ENCODE data around the gene CAPN5. TPM values are rescaled to one million over a fixed set of nuclear protein-coding genes. Genes with fewer than 3 reads are reported as not detected.
A peak's percentile ranks its signal among the peaks of the same experiment; 100 is the strongest.

The CAPN5 gene
- polyA plus RNA-seq, 2 of the 4 experiments (the other 2 are of a cell fraction) = 9.4 to 12.9 TPM

DNA sequence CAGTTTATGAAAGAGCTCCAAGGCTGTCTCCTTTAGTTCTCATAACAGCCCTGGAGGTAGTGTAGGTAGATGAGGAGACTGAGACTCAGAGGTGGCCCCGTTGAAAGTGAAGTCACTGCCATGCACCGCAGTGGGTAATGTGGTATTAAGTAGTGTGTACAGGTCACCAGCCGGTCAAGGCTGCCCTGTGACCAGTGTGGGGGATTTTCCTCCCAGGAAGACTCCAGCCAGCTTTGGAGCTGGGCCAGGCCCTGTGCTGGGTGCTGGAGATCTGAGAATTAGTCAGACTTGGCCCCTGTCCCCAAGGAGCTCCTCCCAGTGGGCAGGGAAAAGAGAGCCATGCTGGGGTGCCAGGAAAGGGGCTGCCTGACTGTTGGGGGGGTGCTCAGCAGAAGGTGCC, 41.2 kb downstream of the CAPN5 start:
- H3K27ac ChIP-seq = peak overlapping the region; percentile 69 to 83
- H3K9me3 ChIP-seq = no peaks in the 10 kb centered on the region
- peak overlapping the region; percentile 88 for H3K4me2 ChIP-seq
- no peak for TF ChIP-seq TFCP2L1 (CRISPR knock-in tag; IDR thresholded peaks at IDR 0.05)
- peak; percentile 43; the same call in 1 of the 2 replicates for TF ChIP-seq GATA3 (IDR thresholded peaks at IDR 0.05; ENCODE audit: borderline replicate concordance)
- CTCF ChIA-PET = interaction anchor here (1.0 to 23.6 kb wide), 5 partner anchors 16 to 406 kb away, joined by 3 to 290 read pairs (median 7); partner anchors contain the start of gene CAPN5
- peaks cover 58% of the 10 kb centered on the region for H3K4me1 ChIP-seq
- POLR2A ChIA-PET = interaction anchor here (0.7 kb wide), 1 partner anchor 60 kb away, joined by 6 read pairs; no protein-coding TSS in a partner anchor
- 6% methylated on average over 3 of the region's 3 CpGs for WGBS (ENCODE audit: missing lambda C conversion rate)
- FAIRE-seq (no peak), DNase-seq (ENCODE audit: low read depth in 1 of 2, low spot score in 1 of 2) (peak; percentile 43 to 73), ATAC-seq (peak; percentile 46 to 76)
- H3K4me3 ChIP-seq = no peak overlapping the region

DNA sequence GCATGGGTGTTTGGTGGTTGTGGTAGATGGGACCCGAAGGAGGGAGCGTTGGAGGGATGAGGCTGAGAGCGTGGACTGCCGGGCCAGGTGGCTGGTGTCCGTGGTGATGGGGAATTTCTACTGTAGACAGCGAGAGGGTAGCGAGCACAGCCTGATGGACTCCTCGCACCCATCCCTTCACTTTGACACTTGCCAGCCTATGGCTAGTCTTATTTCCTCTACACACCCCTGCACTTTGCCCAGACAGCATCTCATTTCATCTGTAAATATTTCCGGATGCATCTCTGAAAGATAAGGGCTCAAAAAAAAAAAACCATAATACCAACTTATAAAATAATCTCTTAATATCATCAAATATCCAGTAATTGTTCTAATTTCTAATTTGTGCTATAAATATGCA, 41.7 kb downstream of the CAPN5 start:
- WGBS (ENCODE audit: missing lambda C conversion rate) = 73% methylated on average over 9 of the region's 9 CpGs
- H3K4me1 ChIP-seq = peaks cover 62% of the 10 kb centered on the region
- H3K9me3 ChIP-seq = no peaks in the 10 kb centered on the region
- ATAC-seq (no peak; a peak in 2 of 6 replicates), DNase-seq (ENCODE audit: low read depth in 1 of 2, low spot score in 1 of 2) (no peak), FAIRE-seq (no peak)
- CTCF ChIA-PET = interaction anchor here (2.0 to 23.6 kb wide), 2 partner anchors 17 to 61 kb away, joined by 14 to 290 read pairs; no protein-coding TSS in a partner anchor
- POLR2A ChIA-PET = interaction anchor here (0.7 kb wide), 1 partner anchor 61 kb away, joined by 6 read pairs; no protein-coding TSS in a partner anchor
- H3K4me3 ChIP-seq = no peak overlapping the region
- TF ChIP-seq MYC (IDR thresholded peaks at IDR 0.05; ENCODE audit: borderline replicate concordance, low read length) = no peak
- TF ChIP-seq, protein P1, sequence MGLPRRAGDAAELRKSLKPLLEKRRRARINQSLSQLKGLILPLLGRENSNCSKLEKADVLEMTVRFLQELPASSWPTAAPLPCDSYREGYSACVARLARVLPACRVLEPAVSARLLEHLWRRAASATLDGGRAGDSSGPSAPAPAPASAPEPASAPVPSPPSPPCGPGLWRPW (IDR thresholded peaks at IDR 0.05) = no peak
- TF ChIP-seq ZNF302 (CRISPR knock-in tag; IDR thresholded peaks at IDR 0.05) = no peak
- peak overlapping the region; percentile 88 for H3K4me2 ChIP-seq
- H3K27ac ChIP-seq = peak overlapping the region; percentile 41 to 83; a peak in 5 of 6 replicates

DNA sequence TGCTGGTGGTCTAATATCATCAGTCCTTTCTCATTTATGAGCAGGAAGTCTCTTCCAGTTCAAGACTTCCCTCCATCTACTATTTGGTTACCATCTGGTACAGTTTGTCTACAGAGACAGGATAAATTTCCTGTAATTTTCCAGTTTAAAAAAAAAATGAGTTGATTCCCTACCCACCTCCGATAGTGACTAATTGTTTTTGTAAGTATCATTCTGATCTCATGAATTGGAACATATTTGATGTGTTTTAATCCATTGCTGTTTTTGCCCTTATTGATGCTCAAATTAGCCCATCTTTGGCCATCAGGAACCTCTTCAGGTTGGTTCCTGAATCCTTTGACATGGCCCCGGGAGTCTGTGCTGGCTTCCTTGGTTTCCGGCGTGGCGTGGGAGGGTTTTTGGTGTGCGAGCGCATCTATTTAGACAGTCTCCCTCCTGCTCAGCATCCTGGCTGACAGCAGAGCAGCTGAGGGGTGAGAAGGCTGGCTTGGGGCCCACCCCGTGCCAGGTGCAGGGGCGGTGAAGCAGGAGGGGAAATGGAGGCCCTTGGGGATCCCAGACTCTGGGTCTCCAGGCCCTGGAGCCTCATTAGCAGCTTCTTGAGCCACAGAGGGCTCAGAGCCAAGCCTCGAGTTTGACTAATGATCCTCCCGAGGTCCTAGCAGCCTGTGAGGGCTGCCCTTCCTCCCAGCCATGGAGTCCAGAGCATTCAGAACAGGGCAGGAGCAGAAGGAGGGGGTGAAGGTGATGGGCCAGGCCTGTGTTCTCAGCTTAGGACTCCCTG, 42.7 kb downstream of the CAPN5 start:
- Histone ChIP-seq H3K27ac (peak overlapping the region; percentile 16 to 83; a peak in 4 of 6 replicates), H3K4me2 (peak overlapping the region; percentile 22), H3K4me3 (no peak overlapping the region), H3K4me1 (peaks cover 62% of the 10 kb centered on the region), H3K9me3 (no peaks in the 10 kb centered on the region)
- CTCF ChIA-PET = interaction anchor here (0.7 to 23.6 kb wide), 5 partner anchors 18 to 361 kb away, joined by 3 to 290 read pairs (median 41); partner anchors contain the start of gene MYO7A
- ATAC-seq (no peak), DNase-seq (ENCODE audit: low read depth in 1 of 2, low spot score in 1 of 2) (no peak), FAIRE-seq (no peak)
- 84% methylated on average over 11 of the region's 11 CpGs for WGBS (ENCODE audit: missing lambda C conversion rate)
- TF ChIP-seq, protein P1 (IDR thresholded peaks at IDR 0.05) = no peak
- TF ChIP-seq HOXB13 (CRISPR knock-in tag; IDR thresholded peaks at IDR 0.05; ENCODE audit: low read depth) = no peak
- TF ChIP-seq POLR2A (IDR thresholded peaks at IDR 0.05; ENCODE audit: low read length) = no peak
- no peak for TF ChIP-seq MYC (IDR thresholded peaks at IDR 0.05; ENCODE audit: borderline replicate concordance, low read length)
- no peak for TF ChIP-seq POLR2AphosphoS2 (conservative IDR thresholded peaks at IDR 0.05; ENCODE audit: low read length)
- TF ChIP-seq FOXS1 (CRISPR knock-in tag; IDR thresholded peaks at IDR 0.05) = no peak
- TF ChIP-seq RAD21 (conservative IDR thresholded peaks at IDR 0.05 in 1 of 2, IDR thresholded peaks at IDR 0.05 in 1 of 2) = no peak
- TF ChIP-seq, protein P2, sequence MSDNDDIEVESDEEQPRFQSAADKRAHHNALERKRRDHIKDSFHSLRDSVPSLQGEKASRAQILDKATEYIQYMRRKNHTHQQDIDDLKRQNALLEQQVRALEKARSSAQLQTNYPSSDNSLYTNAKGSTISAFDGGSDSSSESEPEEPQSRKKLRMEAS (IDR thresholded peaks at IDR 0.05) = no peak
- TF ChIP-seq HOXB5 (CRISPR knock-in tag; IDR thresholded peaks at IDR 0.05) = no peak
- TF ChIP-seq, protein P3, sequence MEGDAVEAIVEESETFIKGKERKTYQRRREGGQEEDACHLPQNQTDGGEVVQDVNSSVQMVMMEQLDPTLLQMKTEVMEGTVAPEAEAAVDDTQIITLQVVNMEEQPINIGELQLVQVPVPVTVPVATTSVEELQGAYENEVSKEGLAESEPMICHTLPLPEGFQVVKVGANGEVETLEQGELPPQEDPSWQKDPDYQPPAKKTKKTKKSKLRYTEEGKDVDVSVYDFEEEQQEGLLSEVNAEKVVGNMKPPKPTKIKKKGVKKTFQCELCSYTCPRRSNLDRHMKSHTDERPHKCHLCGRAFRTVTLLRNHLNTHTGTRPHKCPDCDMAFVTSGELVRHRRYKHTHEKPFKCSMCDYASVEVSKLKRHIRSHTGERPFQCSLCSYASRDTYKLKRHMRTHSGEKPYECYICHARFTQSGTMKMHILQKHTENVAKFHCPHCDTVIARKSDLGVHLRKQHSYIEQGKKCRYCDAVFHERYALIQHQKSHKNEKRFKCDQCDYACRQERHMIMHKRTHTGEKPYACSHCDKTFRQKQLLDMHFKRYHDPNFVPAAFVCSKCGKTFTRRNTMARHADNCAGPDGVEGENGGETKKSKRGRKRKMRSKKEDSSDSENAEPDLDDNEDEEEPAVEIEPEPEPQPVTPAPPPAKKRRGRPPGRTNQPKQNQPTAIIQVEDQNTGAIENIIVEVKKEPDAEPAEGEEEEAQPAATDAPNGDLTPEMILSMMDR (IDR thresholded peaks at IDR 0.05) = no peak
- no peak for TF ChIP-seq MAZ (IDR thresholded peaks at IDR 0.05; ENCODE audit: borderline replicate concordance, low read depth, low read length)
- TF ChIP-seq KDM5A (IDR thresholded peaks at IDR 0.05) = no peak
- no peak for TF ChIP-seq CBX8 (IDR thresholded peaks at IDR 0.05)
- TF ChIP-seq, protein P4, sequence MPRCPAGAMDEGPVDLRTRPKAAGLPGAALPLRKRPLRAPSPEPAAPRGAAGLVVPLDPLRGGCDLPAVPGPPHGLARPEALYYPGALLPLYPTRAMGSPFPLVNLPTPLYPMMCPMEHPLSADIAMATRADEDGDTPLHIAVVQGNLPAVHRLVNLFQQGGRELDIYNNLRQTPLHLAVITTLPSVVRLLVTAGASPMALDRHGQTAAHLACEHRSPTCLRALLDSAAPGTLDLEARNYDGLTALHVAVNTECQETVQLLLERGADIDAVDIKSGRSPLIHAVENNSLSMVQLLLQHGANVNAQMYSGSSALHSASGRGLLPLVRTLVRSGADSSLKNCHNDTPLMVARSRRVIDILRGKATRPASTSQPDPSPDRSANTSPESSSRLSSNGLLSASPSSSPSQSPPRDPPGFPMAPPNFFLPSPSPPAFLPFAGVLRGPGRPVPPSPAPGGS (IDR thresholded peaks at IDR 0.05) = no peak
- TF ChIP-seq KDM1A (IDR thresholded peaks at IDR 0.05; ENCODE audit: low read depth) = no peak
- TF ChIP-seq, protein P5, sequence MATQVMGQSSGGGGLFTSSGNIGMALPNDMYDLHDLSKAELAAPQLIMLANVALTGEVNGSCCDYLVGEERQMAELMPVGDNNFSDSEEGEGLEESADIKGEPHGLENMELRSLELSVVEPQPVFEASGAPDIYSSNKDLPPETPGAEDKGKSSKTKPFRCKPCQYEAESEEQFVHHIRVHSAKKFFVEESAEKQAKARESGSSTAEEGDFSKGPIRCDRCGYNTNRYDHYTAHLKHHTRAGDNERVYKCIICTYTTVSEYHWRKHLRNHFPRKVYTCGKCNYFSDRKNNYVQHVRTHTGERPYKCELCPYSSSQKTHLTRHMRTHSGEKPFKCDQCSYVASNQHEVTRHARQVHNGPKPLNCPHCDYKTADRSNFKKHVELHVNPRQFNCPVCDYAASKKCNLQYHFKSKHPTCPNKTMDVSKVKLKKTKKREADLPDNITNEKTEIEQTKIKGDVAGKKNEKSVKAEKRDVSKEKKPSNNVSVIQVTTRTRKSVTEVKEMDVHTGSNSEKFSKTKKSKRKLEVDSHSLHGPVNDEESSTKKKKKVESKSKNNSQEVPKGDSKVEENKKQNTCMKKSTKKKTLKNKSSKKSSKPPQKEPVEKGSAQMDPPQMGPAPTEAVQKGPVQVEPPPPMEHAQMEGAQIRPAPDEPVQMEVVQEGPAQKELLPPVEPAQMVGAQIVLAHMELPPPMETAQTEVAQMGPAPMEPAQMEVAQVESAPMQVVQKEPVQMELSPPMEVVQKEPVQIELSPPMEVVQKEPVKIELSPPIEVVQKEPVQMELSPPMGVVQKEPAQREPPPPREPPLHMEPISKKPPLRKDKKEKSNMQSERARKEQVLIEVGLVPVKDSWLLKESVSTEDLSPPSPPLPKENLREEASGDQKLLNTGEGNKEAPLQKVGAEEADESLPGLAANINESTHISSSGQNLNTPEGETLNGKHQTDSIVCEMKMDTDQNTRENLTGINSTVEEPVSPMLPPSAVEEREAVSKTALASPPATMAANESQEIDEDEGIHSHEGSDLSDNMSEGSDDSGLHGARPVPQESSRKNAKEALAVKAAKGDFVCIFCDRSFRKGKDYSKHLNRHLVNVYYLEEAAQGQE (IDR thresholded peaks at IDR 0.05) = no peak
- no peak for TF ChIP-seq CEBPB (IDR thresholded peaks at IDR 0.05)
- TF ChIP-seq, protein P6, sequence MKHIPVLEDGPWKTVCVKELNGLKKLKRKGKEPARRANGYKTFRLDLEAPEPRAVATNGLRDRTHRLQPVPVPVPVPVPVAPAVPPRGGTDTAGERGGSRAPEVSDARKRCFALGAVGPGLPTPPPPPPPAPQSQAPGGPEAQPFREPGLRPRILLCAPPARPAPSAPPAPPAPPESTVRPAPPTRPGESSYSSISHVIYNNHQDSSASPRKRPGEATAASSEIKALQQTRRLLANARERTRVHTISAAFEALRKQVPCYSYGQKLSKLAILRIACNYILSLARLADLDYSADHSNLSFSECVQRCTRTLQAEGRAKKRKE (CRISPR knock-in tag; IDR thresholded peaks at IDR 0.05; ENCODE audit: low read depth) = no peak
- TF ChIP-seq MAFK (IDR thresholded peaks at IDR 0.05; ENCODE audit: partially characterized antibody) = no peak
- POLR2A ChIA-PET = no interaction called here
